ENCODE measurements around the gene ASS1.

GRCh38 chr9:130498298-130498917 is 53.6 kb downstream of the ASS1 start:
- TF ChIP-seq CTCF (IDR thresholded peaks at IDR 0.05), result no peak
- TF ChIP-seq EZH2 (IDR thresholded peaks at IDR 0.05; ENCODE audit: borderline replicate concordance, insufficient read depth, low read depth, low read length, poor library complexity, severe bottlenecking), result no peak
